DMS114 treated with DMSO at 0.1 percent for 48 hours (cell line): ENCODE data around the gene WDR48.
A peak's percentile ranks its signal among the peaks of the same experiment; 100 is the strongest.

Experiments
- DNase-seq: peaks from one replicate; lab custom pipeline; 2025; ENCODE audit not compliant: unreplicated experiment; lab: John Stamatoyannopoulos, UW

Gene WDR48

GRCh38 chr3:39101022-39101689 is 49.3 kb downstream of the WDR48 start:
- no peak for DNase-seq

GRCh38 chr3:39102504-39103323 is 50.9 kb downstream of the WDR48 start:
- no peak for DNase-seq

- no peak for DNase-seq
Observed at GRCh38 chr3:39103324-39103693, 51.5 kb downstream of the WDR48 start.

DNA sequence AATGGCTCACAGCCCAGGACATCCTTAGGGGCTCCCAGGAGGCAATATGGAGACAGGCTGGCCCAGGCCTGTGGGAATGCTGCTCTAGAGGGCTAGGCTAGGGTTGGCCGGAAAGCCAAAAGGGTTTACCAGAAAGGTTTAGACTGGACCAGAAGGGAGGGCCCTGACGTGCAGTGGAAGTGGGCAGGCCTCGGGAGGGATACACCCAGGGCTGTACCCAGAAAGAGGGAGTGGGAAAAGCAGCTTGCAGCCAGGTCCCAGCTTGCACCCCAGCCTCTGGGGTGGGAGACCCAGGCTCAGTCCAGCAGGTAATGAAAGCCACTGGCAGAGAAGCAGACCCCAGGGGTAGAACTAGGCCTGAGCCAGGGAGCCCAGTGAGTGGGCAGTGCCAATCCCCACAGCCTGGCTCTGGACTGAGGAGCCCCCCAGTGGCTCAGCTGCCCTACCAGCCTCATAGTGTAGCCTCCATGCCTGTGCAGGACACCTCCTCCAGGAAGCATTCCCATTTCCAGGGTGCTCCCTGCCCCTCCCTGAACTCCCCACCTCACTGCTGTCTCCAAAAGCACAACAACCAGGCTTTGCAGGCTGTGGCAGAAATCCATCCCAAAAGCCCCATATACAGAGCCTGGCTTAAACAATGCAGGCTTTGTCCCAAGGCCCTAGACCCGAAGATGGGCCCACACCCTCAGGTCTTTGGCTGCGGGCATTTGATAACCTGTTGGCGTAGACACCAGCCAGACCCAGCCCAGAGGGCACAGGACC is 52.2 kb downstream of the WDR48 start:
- no peak for DNase-seq

- no peak for DNase-seq
Observed at GRCh38 chr3:39104961-39105686, 53.3 kb downstream of the WDR48 start.

DNA sequence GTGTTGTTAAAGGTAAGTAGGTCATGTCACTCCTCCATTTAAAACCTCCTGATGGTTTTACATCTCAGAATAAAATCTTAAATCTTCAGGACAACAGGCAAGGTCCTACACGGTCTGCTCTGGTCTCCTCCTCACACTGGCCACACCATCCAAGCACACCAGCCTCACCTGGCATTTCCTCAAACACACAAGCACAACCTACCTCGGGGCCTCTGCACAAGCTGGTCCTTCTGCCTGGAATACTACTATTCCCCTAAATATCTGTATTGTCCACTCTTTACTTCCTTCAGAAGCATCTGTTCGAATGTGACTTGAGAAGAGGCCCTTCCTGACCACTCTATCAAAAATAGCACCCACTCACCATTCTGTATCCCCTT is 53.9 kb downstream of the WDR48 start:
- DNase-seq = no peak

- no peak for DNase-seq
Observed at GRCh38 chr3:39106281-39106811, 54.5 kb downstream of the WDR48 start.

- no peak for DNase-seq
Observed at GRCh38 chr3:39106851-39107387, 55.1 kb downstream of the WDR48 start.

GRCh38 chr3:39107388-39108199 is 55.8 kb downstream of the WDR48 start, which contains the start of the genes GORASP1 and TTC21A:
Gene GORASP1 (minus strand): TSS chr3:39107627. CDS start chr3:39107541, 86 bp downstream.
Gene TTC21A (plus strand): TSS chr3:39107680. CDS start chr3:39107838, 158 bp downstream.
- peak; percentile 64 for DNase-seq

- DNase-seq = no peak
Observed at GRCh38 chr3:39108200-39108710, 56.4 kb downstream of the WDR48 start.

- no peak for DNase-seq
Observed at GRCh38 chr3:39109086-39109485, 57.3 kb downstream of the WDR48 start.

GRCh38 chr3:39110041-39110639 is 58.3 kb downstream of the WDR48 start:
- no peak for DNase-seq

GRCh38 chr3:39112113-39112512 is 60.3 kb downstream of the WDR48 start:
- DNase-seq = no peak

DNA sequence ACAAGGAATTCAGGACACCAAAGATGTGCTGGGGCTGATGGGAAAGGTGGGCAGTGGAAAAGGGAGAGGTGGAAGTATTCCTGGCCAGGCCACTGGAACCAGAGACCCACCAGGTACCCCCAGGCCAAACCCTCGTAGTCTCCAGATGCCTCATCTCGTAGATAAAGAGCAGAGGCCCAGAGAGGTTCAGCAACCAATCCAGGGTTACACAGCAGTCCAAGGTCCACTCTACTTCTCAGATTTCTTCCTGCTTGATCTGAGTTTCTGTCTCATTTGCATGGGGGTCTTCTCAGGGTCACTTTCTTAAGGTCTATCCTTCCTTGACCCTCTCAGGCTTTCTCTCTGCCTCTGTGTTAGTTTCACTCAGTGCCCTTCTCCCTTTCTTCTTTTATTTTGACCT is 60.7 kb downstream of the WDR48 start:
- DNase-seq = no peak

DNA sequence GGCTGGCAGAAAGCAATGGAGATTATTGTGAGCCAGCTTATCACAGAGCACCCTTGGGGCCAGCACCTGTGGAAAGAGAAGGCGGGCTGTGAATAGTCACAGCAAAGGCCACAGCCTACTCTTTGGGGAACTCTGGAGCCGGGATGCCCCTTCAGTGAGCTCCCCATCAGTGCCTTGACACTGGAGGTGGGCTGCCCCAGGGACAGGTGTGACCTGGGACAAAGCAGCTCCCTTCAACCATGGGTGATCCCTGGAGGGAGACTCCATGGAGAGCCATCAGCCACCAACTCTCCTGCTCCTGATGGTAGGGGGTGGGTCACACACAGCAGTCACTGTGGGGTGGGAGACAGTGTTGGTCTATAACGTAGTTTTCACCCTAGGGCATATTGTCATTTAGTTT is 61.5 kb downstream of the WDR48 start:
- no peak for DNase-seq

GRCh38 chr3:39114456-39114855 is 62.6 kb downstream of the WDR48 start:
- DNase-seq = no peak

DNA sequence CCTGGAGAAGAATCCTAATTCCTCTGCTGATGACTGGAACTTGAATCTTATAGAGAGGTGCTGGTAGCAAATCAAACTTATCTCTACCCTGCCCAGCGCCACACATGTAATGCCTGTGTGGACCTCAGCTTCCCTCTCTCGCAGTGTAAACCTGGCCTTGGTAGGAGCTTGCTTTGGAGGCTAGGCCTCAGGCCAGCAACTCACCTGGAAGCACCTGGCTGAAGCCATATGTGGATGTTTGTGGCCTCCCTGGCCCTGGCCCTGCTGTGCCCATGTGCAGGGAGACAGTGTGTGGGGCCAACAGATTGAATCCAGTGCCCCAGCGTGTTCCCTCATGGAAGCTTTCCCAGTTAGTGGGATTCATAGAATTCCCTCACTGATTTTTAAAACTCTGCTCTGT is 64.1 kb downstream of the WDR48 start:
- DNase-seq = no peak

DNA sequence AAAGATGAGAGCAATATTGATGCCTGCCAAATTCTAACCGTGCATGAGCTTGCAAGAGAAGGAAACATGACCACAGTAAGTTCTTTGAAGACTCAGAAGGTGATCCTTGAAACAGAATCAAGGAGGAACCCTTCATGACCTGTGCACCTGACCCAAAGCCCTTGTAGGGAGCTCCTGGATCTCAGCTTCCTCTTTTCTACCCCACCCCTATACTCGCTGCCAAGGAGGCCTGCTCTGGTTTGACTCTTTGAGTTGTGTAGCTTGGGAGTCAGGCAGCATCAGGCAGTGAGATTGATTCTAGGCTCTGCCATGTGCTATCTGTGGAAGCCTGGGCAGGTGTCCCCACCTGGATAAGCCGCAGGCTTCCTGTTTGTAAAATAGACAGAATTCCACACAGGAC is 66.3 kb downstream of the WDR48 start:
- no peak for DNase-seq
